ENCODE data around the gene ENKD1. TPM values are rescaled to one million over a fixed set of nuclear protein-coding genes. Genes with fewer than 3 reads are reported as not detected.

The ENKD1 gene
- total and polyA plus RNA-seq, 2 of the 13 experiments (the other 11 are each of a cell fraction or from before 2014, with no cell fraction given), result 10.8 to 20.8 TPM

- TF ChIP-seq BRF2 (CRISPR knock-in tag; IDR thresholded peaks at IDR 0.05) (peak; percentile 60; the same call in 1 of the 2 replicates), ZNF335 (CRISPR knock-in tag; IDR thresholded peaks at IDR 0.05) (no peak), ZNF547 (CRISPR knock-in tag; IDR thresholded peaks at IDR 0.05) (no peak; the same call in 1 of the 2 replicates), HMG20B (CRISPR knock-in tag; conservative IDR thresholded peaks at IDR 0.05) (no peak), ZHX1 (CRISPR knock-in tag; IDR thresholded peaks at IDR 0.05; ENCODE audit: low read depth) (peak; percentile 19; the same call in 1 of the 2 replicates), SCMH1 (CRISPR knock-in tag; IDR thresholded peaks at IDR 0.05; ENCODE audit: borderline replicate concordance) (no peak), ETV5 (CRISPR knock-in tag; IDR thresholded peaks at IDR 0.05; ENCODE audit: borderline replicate concordance) (peak; percentile 79), ZNF121 (CRISPR knock-in tag; IDR thresholded peaks at IDR 0.05) (no peak), ZNF317 (CRISPR knock-in tag; IDR thresholded peaks at IDR 0.05) (peak; percentile 54; the same call in 1 of the 2 replicates), HIVEP1 (CRISPR knock-in tag; IDR thresholded peaks at IDR 0.05) (peak; percentile 91), CREBL2 (CRISPR knock-in tag; IDR thresholded peaks at IDR 0.05; ENCODE audit: borderline replicate concordance) (no peak), SAP130 (CRISPR knock-in tag; IDR thresholded peaks at IDR 0.05; ENCODE audit: low read depth) (peak; percentile 48), NCOA2 (CRISPR knock-in tag; IDR thresholded peaks at IDR 0.05) (peak; percentile 21; the same call in 1 of the 2 replicates), SRSF1 (optimal IDR thresholded peaks at IDR 0.05; ENCODE audit: low read depth, low read length) (no peak), ZNF441 (CRISPR knock-in tag; IDR thresholded peaks at IDR 0.05; ENCODE audit: borderline replicate concordance) (no peak), ZNF18 (CRISPR knock-in tag; IDR thresholded peaks at IDR 0.05; ENCODE audit: insufficient replicate concordance) (no peak)
- TF ChIP-seq, protein P1, sequence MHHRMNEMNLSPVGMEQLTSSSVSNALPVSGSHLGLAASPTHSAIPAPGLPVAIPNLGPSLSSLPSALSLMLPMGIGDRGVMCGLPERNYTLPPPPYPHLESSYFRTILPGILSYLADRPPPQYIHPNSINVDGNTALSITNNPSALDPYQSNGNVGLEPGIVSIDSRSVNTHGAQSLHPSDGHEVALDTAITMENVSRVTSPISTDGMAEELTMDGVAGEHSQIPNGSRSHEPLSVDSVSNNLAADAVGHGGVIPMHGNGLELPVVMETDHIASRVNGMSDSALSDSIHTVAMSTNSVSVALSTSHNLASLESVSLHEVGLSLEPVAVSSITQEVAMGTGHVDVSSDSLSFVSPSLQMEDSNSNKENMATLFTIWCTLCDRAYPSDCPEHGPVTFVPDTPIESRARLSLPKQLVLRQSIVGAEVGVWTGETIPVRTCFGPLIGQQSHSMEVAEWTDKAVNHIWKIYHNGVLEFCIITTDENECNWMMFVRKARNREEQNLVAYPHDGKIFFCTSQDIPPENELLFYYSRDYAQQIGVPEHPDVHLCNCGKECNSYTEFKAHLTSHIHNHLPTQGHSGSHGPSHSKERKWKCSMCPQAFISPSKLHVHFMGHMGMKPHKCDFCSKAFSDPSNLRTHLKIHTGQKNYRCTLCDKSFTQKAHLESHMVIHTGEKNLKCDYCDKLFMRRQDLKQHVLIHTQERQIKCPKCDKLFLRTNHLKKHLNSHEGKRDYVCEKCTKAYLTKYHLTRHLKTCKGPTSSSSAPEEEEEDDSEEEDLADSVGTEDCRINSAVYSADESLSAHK (CRISPR knock-in tag; IDR thresholded peaks at IDR 0.05; ENCODE audit: borderline replicate concordance), result no peak
- TF ChIP-seq, protein P2, sequence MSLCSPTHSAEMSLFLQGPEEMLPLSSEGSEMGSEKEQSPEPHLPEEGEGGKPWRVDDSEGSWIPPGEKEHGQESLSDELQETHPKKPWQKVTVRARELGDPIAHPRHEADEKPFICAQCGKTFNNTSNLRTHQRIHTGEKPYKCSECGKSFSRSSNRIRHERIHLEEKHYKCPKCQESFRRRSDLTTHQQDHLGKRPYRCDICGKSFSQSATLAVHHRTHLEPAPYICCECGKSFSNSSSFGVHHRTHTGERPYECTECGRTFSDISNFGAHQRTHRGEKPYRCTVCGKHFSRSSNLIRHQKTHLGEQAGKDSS (CRISPR knock-in tag; IDR thresholded peaks at IDR 0.05; ENCODE audit: borderline replicate concordance, low read depth), result no peak
- TF ChIP-seq, protein P3, sequence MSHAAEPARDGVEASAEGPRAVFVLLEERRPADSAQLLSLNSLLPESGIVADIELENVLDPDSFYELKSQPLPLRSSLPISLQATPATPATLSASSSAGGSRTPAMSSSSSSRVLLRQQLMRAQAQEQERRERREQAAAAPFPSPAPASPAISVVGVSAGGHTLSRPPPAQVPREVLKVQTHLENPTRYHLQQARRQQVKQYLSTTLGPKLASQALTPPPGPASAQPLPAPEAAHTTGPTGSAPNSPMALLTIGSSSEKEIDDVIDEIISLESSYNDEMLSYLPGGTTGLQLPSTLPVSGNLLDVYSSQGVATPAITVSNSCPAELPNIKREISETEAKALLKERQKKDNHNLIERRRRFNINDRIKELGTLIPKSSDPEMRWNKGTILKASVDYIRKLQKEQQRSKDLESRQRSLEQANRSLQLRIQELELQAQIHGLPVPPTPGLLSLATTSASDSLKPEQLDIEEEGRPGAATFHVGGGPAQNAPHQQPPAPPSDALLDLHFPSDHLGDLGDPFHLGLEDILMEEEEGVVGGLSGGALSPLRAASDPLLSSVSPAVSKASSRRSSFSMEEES (CRISPR knock-in tag; IDR thresholded peaks at IDR 0.05), result no peak
Measured at GRCh38 chr16:67666032-67666551, 458 bp downstream of the ENKD1 start (continued).

Measured in HepG2 (cell line).